Raji (cell line): ENCODE results near the gene RNF144A.

Experiments used
- POLR2A ChIP-seq: IDR thresholded peaks from 2 replicates; pipeline ENCODE4 v1.6.1; 2011; ENCODE audit warnings: low read depth, low read length, control low read depth; ENCODE audit not compliant: insufficient read depth

The RNF144A gene

GRCh38 chr2:6986301-6986911 lies 69.2 kb downstream of the RNF144A start:
- TF ChIP-seq POLR2A, result no peak

- no peak for TF ChIP-seq POLR2A
Measured at GRCh38 chr2:6986912-6987361, 69.7 kb downstream of the RNF144A start.

DNA sequence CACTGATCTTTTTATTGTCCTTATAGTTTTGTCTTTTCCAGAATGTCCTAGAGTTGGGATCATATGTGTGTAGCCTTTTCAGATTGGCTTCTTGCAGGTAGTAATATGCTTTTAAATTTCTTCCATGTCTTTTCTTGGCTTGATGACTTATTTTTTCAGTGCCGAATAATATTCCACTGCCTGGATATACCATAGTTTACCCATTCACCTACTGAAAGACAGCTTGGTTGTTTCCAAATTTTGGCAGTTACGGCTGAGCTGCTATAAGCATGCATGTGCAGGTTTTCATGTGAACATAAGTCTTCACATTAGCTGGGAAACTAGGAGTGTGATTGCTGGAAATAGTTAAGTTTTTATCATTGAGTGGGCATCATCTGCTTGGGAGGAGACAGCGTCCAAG lies 73.7 kb downstream of the RNF144A start:
- no peak for TF ChIP-seq POLR2A

DNA sequence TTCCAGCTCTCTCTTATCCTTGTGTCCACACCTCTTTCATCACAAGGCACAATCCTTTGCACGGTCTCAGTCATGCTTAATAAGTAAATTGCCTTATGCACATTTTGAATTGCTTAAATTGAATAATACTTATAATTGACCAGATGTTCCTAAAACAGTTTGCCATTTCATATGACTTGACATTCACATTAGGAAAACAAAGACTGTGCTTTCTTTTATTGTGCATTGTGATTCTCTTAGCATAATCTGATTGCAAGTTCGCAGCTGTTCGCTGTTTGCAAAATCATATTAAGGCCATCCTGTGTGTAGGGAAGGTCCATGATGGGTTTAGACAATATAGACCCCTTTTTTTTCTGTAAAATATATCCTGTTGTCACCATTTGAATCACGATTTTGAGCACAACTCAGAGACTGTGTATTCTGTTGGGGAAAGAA lies 75.6 kb downstream of the RNF144A start:
- no peak for TF ChIP-seq POLR2A

GRCh38 chr2:6993229-6993640 lies 76.0 kb downstream of the RNF144A start:
- no peak for TF ChIP-seq POLR2A

DNA sequence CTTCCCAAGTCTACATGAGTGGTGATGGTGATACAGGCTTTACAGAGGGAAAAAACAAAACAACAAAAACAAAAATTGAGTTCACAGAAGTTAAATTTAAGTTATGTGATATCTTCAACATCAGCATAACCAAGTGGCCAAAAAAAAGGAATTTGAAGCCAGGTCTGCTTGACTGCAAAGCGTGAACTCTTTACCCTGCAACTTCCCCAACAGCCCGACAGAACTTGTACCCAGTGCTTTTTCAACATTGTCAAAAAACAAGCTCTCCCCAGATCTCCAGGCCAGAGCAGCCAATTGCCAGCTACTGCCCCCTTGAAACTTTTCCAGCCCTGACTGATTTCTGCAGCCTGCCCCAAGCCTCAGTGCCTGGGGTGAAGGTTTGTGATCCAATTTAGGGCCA lies 76.7 kb downstream of the RNF144A start:
- TF ChIP-seq POLR2A, result no peak

- no peak for TF ChIP-seq POLR2A
Measured at GRCh38 chr2:6994536-6995128, 77.4 kb downstream of the RNF144A start.

DNA sequence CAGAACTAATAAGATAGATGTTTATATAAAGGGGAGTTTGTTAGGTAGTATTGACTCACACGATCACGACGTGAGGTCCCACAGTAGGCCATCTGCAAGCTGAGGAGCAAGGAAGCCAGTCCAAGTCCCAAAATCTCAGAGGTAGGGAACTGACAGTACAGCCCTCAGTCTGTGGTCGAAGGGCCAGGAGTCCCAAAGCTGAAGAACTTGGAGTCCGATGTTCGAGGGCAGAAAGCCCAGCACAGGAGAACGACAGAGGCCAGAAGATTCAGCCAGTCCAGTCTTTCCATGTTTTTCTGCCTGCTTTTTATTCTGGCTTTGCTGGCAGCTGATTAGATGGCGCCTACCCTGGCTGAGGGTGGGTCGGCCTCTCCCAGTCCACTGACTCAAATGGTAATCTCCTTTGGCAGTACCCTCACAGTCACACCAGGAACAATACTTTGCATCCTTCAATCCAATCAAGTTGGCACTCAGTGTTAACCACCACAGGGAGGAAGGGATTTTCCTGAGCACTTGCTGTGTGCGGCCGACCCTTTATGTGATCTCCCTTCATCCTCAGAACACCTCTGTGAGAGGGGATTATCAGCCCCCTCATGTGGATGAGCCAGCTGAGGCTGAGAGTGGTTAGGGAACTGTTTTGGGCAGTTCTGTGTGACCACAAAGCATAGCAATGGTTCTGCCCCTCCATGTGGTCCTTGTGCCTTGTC lies 78.3 kb downstream of the RNF144A start:
- TF ChIP-seq POLR2A, result no peak

DNA sequence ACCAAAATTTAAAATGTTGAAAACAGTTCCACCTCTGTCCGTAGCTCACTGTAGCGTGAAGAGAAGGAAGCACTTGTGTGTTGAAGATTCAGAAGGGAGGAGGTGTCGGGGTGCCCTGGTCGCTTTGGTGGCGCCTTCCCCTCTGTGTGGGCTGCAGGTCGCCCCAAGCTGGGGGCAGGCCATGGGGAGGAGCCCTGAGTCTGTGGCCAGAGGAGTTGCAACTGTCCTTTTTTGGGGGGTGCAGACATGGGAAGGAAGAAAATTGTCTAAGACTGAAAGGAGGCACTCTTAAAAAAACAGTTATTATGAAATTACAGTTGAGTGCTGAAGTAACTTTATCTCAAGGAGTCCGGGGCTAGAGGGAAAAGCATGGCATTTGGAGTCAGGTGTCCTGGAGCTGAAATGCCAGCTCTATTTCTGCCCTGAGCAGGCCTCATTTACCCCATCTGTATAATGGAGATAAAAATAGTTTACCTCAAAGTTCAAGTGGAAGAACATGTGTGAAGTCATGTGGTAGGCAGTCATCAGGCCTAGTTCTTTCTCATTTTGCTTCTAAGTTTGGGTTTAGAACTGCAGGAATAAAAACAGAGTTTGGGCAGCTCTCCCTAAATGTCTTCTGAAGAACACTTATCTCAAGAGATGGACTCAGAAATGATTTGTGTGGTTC lies 82.1 kb downstream of the RNF144A start:
- no peak for TF ChIP-seq POLR2A

DNA sequence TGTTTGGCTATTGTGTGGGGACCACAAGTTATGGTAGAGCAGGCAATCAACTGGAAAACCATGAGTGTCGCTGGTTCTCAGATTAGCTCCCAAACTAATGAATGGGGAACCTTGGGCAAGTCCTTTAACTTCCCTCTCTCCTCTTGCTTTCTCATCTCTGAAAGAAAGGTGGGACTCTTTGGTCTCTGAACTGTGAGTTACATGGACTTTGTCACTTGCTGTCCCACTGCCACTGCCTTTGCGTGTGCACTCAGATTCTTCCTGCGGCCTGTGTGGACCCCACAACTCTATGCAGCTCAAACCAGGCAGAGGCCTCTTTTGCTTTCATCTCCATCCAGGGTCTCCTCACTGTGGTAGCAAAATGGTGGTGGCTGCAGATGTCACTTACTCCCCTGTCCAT lies 86.7 kb downstream of the RNF144A start:
- TF ChIP-seq POLR2A, result no peak

DNA sequence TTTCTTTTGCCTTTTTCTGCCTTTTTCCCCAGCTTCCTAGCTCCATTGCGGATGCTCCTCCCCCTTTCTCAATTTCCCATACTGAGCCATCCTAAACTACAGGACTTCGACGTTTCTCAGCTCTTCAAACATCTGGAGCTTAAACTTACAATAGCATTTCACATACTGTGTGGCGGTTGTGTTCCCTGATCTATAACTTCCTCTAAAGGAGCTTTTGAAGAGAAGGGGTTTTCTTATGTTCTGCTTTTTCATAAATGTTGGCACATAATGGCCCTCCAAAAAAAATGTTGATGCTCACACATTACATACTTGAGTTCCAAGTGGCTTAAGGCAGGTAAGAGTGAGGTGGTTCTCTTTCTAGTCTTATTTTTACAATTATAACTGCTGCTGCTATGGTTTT lies 87.4 kb downstream of the RNF144A start:
- no peak for TF ChIP-seq POLR2A

GRCh38 chr2:7007488-7007845 lies 90.3 kb downstream of the RNF144A start:
- TF ChIP-seq POLR2A, result no peak

DNA sequence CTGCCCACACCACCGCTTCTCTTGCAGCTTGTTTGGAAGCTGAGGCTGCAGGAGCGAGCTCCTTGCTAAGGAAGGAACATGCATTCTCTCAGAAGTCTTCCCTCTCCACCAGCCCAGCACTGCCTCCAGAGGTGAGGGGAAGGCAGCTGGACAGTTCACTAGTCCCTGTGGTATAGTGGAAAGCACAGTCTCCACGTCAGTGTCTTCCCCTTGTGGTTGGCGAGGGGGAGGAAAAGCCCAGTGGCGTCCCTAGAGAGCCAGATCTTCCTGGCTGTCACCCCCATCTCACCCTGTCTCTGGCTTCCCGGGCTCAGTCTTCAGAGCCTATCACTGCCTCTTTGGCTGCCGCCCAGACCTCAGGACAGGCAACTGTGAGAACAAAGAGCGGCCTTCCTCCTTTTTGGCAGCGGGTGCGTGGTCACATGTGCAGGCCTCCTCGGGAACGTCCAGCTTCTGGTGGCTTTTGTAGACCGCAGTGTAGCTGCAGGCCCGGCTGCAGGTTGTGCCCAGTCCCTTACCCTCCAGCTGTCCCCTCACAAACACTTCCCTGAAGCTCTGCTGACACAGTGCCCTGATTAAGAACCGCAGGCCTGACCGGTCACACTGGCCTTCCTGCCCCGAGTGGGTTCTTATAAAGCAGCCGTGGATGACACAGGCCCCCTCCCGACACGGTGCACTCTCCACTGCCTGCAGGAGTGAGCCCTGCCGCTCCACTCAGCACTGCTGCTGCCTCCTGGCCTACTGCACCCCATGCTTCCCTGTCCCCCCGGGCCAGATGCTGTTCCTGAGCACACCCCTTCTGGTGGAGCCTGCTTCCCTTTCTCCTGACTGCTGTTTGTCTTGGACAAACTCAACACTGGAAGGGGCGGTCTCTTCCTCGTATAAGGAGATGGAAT lies 90.9 kb downstream of the RNF144A start:
- TF ChIP-seq POLR2A, result no peak

DNA sequence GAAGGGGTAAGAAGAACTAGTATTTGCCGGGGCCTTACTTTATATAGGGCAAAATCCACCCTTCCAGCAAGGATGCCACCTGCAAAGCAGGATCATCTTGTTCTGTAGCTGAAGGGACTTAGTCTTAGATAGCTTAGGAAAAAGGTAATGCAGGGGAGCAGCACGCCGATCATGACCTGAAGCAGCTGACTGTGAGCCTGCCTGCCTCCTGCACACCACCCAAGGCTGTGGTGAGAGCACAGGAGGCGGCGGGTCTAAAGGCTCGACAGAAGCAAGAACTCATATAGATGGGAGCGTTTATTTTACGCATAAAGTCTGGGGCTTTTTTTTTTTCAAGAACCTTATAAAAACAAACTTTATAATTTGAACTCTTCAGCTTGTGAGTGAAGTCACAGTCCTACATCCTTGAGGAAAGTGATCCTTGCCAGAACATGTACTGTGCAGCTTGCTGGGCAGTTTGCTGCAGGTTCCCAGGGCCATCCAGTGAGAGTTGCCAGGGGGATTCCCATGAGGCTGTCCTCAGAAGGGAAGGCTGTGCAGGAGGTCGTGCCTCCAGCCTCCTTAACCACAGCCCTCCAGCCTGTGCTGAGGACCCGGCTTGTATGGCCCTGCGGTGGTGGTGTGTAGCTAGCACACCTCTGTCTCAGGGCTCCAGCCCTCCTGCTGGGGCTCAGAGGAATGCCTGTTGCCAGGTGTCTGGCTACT lies 92.1 kb downstream of the RNF144A start:
- TF ChIP-seq POLR2A, result no peak
